ENCODE data around the gene DOCK2.
A peak's percentile ranks its signal among the peaks of the same experiment; 100 is the strongest.

Gene DOCK2

GRCh38 chr5:169637549-169638121 is 560 bp downstream of the DOCK2 start:
- TF ChIP-seq, protein P1, sequence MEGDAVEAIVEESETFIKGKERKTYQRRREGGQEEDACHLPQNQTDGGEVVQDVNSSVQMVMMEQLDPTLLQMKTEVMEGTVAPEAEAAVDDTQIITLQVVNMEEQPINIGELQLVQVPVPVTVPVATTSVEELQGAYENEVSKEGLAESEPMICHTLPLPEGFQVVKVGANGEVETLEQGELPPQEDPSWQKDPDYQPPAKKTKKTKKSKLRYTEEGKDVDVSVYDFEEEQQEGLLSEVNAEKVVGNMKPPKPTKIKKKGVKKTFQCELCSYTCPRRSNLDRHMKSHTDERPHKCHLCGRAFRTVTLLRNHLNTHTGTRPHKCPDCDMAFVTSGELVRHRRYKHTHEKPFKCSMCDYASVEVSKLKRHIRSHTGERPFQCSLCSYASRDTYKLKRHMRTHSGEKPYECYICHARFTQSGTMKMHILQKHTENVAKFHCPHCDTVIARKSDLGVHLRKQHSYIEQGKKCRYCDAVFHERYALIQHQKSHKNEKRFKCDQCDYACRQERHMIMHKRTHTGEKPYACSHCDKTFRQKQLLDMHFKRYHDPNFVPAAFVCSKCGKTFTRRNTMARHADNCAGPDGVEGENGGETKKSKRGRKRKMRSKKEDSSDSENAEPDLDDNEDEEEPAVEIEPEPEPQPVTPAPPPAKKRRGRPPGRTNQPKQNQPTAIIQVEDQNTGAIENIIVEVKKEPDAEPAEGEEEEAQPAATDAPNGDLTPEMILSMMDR (IDR thresholded peaks at IDR 0.05) = no peak
- Mint-ChIP-seq H3K9me3 (peaks cover 32% of the 10 kb centered on the region), H3K27ac (no peak overlapping the region), H3K4me3 (peak overlapping the region; percentile 69), H3K4me1 (peaks cover 4% of the 10 kb centered on the region), H3K36me3 (ENCODE audit: low read depth) (no peaks in the 10 kb centered on the region), H3K27me3 (ENCODE audit: low read depth, poor library complexity) (peaks cover 56% of the 10 kb centered on the region)
- DNase-seq = no peak

DNA sequence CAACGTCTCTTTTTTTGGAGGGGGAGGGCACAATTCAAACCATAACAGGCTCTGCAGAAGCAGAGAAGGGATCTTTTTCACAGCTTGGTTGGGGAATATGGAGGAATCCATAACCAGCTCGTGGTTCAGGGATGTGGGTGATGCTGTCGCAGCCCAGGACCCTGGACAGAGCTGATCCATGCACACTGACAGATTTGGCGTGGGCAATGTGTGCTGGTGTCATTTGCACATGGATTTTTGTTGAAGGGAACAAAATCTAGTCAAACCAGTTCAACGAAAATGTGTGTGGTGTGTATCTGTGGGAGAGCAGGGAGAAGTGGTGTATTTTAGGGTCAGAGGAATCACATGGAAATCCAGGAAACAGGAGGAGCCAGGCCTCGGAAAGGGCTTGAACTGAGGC is 4.2 kb downstream of the DOCK2 start:
- TF ChIP-seq, protein P1 (IDR thresholded peaks at IDR 0.05) = no peak
- Mint-ChIP-seq H3K27me3 (ENCODE audit: low read depth, poor library complexity) (peaks cover 53% of the 10 kb centered on the region), H3K4me1 (peaks cover 10% of the 10 kb centered on the region), H3K9me3 (peaks cover 16% of the 10 kb centered on the region), H3K4me3 (no peak overlapping the region), H3K36me3 (ENCODE audit: low read depth) (no peaks in the 10 kb centered on the region), H3K27ac (no peak overlapping the region)
- DNase-seq = peak; percentile 42

DNA sequence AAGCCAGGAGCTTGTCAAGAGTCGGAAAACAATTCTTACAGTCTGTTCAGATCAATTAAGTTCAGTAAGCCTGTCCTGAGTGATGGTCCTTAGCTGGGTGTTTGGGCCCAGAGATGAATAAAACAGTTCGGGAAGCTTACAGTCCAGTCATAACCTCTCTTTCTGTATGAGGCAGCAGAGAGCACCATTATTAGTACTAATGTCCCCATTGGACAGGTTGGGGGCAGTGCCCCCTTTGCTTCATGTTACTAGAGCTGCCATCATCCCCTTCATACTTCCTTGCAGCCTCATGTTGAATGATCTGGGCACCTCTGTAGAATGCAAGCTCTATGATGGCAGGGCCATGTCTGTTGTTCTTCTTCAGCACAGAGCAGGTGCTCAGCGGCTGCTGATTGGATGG is 9.8 kb downstream of the DOCK2 start:
- TF ChIP-seq, protein P1 (IDR thresholded peaks at IDR 0.05) = no peak
- Mint-ChIP-seq H3K27me3 (ENCODE audit: low read depth, poor library complexity) (peaks cover 22% of the 10 kb centered on the region), H3K4me1 (peaks cover 28% of the 10 kb centered on the region), H3K4me3 (no peak overlapping the region), H3K9me3 (no peaks in the 10 kb centered on the region), H3K36me3 (ENCODE audit: low read depth) (no peaks in the 10 kb centered on the region), H3K27ac (peak overlapping the region; percentile 18)
- no peak for DNase-seq

GRCh38 chr5:169647566-169647965 is 10.5 kb downstream of the DOCK2 start:
- no peak overlapping the region for H3K27ac Mint-ChIP-seq
- H3K9me3 Mint-ChIP-seq = no peaks in the 10 kb centered on the region
- no peak overlapping the region for H3K4me3 Mint-ChIP-seq
- H3K27me3 Mint-ChIP-seq (ENCODE audit: low read depth, poor library complexity) = peaks cover 22% of the 10 kb centered on the region
- TF ChIP-seq, protein P1 (IDR thresholded peaks at IDR 0.05) = no peak
- H3K4me1 Mint-ChIP-seq = peaks cover 28% of the 10 kb centered on the region
- H3K36me3 Mint-ChIP-seq (ENCODE audit: low read depth) = no peaks in the 10 kb centered on the region
- DNase-seq = no peak

- Mint-ChIP-seq H3K4me1 (peaks cover 26% of the 10 kb centered on the region), H3K9me3 (no peaks in the 10 kb centered on the region), H3K27me3 (ENCODE audit: low read depth, poor library complexity) (peaks cover 19% of the 10 kb centered on the region), H3K36me3 (ENCODE audit: low read depth) (no peaks in the 10 kb centered on the region), H3K27ac (no peak overlapping the region), H3K4me3 (no peak overlapping the region)
- no peak for DNase-seq
- TF ChIP-seq, protein P1 (IDR thresholded peaks at IDR 0.05) = no peak
These were observed 11.7 kb downstream of the DOCK2 start for GRCh38 chr5:169648725-169649310.

- H3K9me3 Mint-ChIP-seq = no peaks in the 10 kb centered on the region
- H3K27me3 Mint-ChIP-seq (ENCODE audit: low read depth, poor library complexity) = peaks cover 17% of the 10 kb centered on the region
- no peak overlapping the region for H3K27ac Mint-ChIP-seq
- no peak overlapping the region for H3K4me3 Mint-ChIP-seq
- H3K36me3 Mint-ChIP-seq (ENCODE audit: low read depth) = no peaks in the 10 kb centered on the region
- TF ChIP-seq, protein P1 (IDR thresholded peaks at IDR 0.05) = no peak
- DNase-seq = no peak
- peaks cover 21% of the 10 kb centered on the region for H3K4me1 Mint-ChIP-seq
These were observed 12.4 kb downstream of the DOCK2 start for GRCh38 chr5:169649486-169649885.

All from nephron progenitor cell (in vitro differentiated cells).